Left ventricle myocardium inferior (tissue), 1 donor: Measurements from ENCODE around the gene ARID1A. TPM values are rescaled to one million over a fixed set of nuclear protein-coding genes. Genes with fewer than 3 reads are reported as not detected.

Source experiments
- DNase-seq: peaks from one replicate; pipeline ENCODE4 v3.0.0-alpha.2; 2020
- H3K27ac ChIP-seq: fragments of 200-600 bp; replicated peaks from 2 replicates; pipeline ENCODE4 v1.8.0; 2021
- H3K27me3 ChIP-seq: fragments of 200-600 bp; 2 replicates; pipeline ENCODE4 v1.8.0; 2021; ENCODE audit warnings: low read depth
- H3K36me3 ChIP-seq: fragments of 200-600 bp; 2 replicates; pipeline ENCODE4 v1.8.0; 2021
- H3K4me1 ChIP-seq: fragments of 200-600 bp; 2 replicates; pipeline ENCODE4 v1.8.0; 2021
- H3K4me3 ChIP-seq: fragments of 200-600 bp; 2 replicates; pipeline ENCODE4 v1.8.0; 2021; ENCODE audit warnings: mild to moderate bottlenecking, moderate library complexity
- H3K9me3 ChIP-seq: fragments of 200-600 bp; replicated peaks from 2 replicates; pipeline ENCODE4 v1.8.0; 2021
- intact Hi-C: fragments of 100-400 bp; cut with micrococcal nuclease; formaldehyde crosslinking; loops from one replicate; pipeline ENCODE4 v1.11.0; 2022
- total RNA-seq: library from RNA; stranded (reverse); fragmentation: NEBNext Ultra II Directional; extraction: Animal tissue kit (Norgen Biotek cat#: 25700); gene quantifications from one replicate; pipeline ENCODE4 v1.2.1, GENCODE V29; 2021
- TF ChIP-seq, protein P1 (sequence below): fragments of 200-600 bp; IDR thresholded peaks from 2 replicates; pipeline ENCODE4 v1.8.0; 2021; ENCODE audit warnings: antibody characterized with exemption, mild to moderate bottlenecking, borderline replicate concordance
- donor health status: DM: no; HTN: yes; CAD: no; lungs with severe emphysema.

ARID1A gene
- total RNA-seq, 1 donor from 2014 or later: 31.7 TPM

DNA sequence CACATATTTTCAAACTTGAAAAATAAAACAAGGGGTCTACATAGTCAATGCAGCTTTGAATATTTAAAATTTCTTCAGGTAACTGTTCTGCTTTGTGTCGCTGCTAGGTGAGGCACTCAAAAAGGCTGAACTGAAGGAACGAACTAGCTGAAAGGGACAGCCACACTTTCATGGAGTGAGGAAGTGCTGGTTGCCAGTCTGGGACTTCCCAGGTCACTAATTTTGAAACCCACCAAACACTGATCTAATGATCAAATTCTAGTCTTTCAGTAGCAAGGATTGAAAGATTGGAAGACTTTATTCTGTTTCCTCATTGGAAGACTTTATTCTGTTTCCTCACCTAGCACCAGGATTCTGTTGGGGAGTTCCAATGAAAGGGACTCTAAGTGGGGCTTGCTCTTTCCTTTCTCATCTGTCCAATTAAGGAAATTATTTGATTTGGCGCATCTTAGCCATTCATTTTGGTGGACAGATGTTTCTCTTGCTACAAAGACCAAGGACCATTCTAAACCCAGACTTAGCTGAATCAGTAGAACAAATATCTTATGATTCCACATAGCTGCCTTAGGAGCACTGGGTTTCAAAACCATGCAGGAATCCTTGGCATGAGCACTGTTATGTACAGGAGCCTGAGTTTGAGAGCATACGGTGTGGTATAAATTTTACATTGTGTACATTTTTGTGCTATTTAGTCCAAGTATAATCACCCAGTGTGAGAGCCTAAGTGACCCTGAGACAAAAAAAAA, 10.9 kb upstream of the ARID1A start:
- intact Hi-C loops: no loop called here
- Histone ChIP-seq H3K27ac (no peak overlapping the region), H3K36me3 (no peaks in the 10 kb centered on the region), H3K4me3 (no peak overlapping the region), H3K27me3 (no peaks in the 10 kb centered on the region), H3K4me1 (no peaks in the 10 kb centered on the region), H3K9me3 (no peaks in the 10 kb centered on the region)
- DNase-seq: no peak
- TF ChIP-seq, protein P1, sequence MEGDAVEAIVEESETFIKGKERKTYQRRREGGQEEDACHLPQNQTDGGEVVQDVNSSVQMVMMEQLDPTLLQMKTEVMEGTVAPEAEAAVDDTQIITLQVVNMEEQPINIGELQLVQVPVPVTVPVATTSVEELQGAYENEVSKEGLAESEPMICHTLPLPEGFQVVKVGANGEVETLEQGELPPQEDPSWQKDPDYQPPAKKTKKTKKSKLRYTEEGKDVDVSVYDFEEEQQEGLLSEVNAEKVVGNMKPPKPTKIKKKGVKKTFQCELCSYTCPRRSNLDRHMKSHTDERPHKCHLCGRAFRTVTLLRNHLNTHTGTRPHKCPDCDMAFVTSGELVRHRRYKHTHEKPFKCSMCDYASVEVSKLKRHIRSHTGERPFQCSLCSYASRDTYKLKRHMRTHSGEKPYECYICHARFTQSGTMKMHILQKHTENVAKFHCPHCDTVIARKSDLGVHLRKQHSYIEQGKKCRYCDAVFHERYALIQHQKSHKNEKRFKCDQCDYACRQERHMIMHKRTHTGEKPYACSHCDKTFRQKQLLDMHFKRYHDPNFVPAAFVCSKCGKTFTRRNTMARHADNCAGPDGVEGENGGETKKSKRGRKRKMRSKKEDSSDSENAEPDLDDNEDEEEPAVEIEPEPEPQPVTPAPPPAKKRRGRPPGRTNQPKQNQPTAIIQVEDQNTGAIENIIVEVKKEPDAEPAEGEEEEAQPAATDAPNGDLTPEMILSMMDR: no peak

DNA sequence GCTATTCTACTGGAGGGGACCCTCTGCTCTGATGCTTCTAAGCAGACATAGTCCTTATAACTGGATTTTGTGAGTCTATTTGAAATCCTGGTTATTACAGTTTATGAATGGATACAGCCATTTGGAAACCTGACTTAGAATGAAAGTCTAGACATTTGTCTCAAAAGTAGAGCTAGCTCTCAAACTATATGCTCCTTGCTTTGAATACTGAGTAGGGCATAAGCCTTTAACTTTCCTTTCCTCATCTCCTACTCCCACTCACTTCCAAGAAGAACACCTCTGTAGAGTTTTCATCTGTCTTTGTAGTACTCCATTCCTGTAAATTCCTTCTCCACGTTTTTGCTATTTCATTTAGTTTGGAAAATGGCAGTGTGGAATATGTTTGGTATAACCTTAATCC, 9.0 kb upstream of the ARID1A start:
- H3K4me3 ChIP-seq: no peak overlapping the region
- TF ChIP-seq, protein P1: no peak
- no peaks in the 10 kb centered on the region for H3K27me3 ChIP-seq
- H3K9me3 ChIP-seq: no peaks in the 10 kb centered on the region
- H3K27ac ChIP-seq: no peak overlapping the region
- no peak for DNase-seq
- H3K4me1 ChIP-seq: peaks cover 12% of the 10 kb centered on the region
- H3K36me3 ChIP-seq: no peaks in the 10 kb centered on the region
- intact Hi-C loops: no loop called here

DNA sequence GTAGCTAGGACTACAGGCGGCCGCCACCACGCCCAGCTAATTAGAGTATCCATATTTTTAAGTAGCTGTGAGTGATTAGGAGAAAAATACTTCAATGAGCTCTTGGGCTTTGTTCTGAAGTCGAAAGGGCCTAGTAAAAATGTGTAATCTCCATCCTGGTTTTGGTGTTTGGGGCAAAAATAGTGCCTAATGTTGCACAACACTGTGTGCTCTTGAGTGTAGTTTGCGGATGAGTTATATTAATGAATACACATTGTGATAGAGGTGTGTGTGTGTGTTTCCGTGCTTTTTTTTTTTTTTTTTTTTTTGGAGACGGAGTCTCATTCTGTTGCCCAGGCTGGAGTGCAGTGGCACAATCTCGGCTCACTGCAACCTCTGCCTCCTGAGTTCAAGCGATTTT, 6.3 kb upstream of the ARID1A start:
- Histone ChIP-seq H3K4me1 (peaks cover 33% of the 10 kb centered on the region), H3K36me3 (no peaks in the 10 kb centered on the region), H3K27me3 (no peaks in the 10 kb centered on the region), H3K4me3 (no peak overlapping the region), H3K9me3 (no peaks in the 10 kb centered on the region), H3K27ac (no peak overlapping the region)
- TF ChIP-seq, protein P1: no peak
- DNase-seq: no peak
- intact Hi-C loops: no loop called here

DNA sequence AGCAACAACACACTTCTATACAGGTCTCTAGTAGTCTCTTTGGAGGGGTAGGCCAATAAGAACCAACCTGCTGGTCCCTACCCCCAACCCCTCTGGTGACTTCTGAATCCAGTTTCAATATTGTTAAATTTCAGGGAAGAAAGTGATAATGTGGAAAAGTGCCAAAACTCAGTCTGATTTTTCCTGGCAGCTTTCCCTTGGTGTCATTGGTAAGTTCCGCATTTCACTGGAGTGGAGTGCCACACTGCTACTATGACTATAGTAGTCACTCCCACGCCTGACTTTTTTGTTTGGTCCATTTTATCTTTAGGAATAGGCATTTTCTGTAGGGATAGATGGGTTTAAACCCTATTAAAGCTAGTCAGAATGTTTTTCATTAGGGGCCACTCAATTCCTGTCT, 5.7 kb upstream of the ARID1A start:
- DNase-seq: no peak
- H3K27ac ChIP-seq: no peak overlapping the region
- no peak overlapping the region for H3K4me3 ChIP-seq
- H3K4me1 ChIP-seq: peaks cover 39% of the 10 kb centered on the region
- no peaks in the 10 kb centered on the region for H3K9me3 ChIP-seq
- TF ChIP-seq, protein P1: no peak
- no peaks in the 10 kb centered on the region for H3K27me3 ChIP-seq
- H3K36me3 ChIP-seq: no peaks in the 10 kb centered on the region
- intact Hi-C loops: no loop called here

DNA sequence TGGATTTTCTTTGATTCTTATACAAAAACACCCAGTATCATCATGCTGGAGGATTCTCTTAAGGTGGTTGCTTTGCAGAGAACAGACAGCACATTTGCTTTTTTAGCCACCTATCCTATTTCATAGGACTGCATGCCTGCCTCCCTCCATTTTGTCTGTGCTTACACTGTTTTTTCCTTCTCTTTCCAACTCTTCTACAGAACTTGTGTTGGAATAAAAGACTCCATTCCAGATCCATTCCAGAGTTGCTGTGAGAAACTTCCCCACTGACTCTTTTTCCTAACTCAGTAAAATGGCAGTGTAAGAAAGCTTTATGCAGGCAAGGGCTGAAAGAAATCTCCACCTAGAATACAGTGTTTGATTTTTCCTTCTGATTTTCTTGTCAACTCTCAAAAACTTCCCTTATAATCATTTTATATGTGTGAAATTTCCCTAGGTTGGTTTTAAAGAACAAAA, 5.2 kb upstream of the ARID1A start:
- intact Hi-C loops: no loop called here
- TF ChIP-seq, protein P1: no peak
- no peaks in the 10 kb centered on the region for H3K9me3 ChIP-seq
- no peak overlapping the region for H3K4me3 ChIP-seq
- no peaks in the 10 kb centered on the region for H3K27me3 ChIP-seq
- H3K4me1 ChIP-seq: peaks cover 40% of the 10 kb centered on the region
- H3K27ac ChIP-seq: no peak overlapping the region
- no peaks in the 10 kb centered on the region for H3K36me3 ChIP-seq
- no peak for DNase-seq
